Measurements from ENCODE around the gene TENM3.

TENM3 gene

DNA sequence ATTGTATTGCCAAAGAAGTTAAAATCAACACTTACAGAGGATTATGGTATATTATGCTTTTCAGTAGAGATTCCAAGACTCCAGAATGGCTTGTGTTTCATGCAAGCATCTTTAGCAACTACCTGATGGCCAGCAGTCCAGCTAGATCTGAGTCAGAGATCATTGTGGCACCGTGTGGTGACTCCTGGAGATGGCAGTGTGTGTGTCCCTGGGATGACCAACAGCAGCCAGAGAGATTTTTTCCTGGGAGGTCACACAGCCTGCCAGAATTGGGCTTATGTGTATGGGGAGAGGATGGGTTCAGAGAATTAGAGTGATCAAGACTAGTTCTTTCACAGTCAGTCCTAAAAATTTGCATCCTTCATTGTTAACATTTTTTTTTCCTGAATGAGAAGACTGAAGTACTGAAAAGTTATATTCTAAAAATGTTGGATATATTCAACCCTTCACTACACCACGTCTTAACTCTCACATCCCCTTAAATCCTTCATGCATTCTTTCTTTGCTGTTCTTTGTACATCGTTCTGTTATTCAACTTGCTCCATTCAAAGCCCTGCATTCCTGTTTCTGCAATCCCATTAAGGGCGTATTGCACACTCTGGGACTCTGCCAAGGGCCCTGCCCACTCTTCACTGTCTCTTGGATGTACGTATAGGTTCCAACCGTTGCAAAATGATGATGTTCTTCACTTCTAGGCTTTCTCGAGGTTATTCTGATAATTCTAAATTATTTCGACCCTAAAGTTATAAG lies 12.4 kb downstream of the TENM3 start:
- DNase-seq = no peak

GRCh38 chr4:182257016-182257415 lies 13.8 kb downstream of the TENM3 start:
- no peak for DNase-seq

GRCh38 chr4:182257503-182257902 lies 14.3 kb downstream of the TENM3 start:
- DNase-seq = no peak

DNA sequence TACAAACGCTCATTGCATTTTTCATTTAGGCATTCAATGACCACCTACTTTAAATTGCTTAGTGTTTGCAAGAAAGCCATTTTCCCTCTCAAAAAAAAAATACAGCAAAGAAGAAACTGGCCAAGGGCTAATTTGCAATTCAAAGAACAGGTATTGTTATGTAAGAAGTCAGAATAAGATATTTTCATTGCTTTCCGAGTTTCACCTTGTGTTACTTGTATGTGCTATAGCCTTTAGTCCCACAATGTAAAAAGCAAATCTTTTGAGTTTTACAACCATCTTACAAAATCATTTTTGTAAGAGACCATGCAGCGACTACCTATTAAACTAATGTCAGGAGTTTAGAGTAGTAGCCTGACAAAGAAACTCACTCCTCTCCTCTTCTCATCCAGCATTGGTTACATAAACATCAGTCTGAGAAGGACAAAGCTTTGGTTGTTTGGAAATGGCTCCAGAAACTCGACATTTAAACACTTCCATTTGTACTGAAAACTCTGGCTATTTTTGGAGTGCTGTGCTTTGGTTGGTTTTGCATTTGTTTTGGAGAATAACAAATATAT lies 15.3 kb downstream of the TENM3 start:
- no peak for DNase-seq

DNA sequence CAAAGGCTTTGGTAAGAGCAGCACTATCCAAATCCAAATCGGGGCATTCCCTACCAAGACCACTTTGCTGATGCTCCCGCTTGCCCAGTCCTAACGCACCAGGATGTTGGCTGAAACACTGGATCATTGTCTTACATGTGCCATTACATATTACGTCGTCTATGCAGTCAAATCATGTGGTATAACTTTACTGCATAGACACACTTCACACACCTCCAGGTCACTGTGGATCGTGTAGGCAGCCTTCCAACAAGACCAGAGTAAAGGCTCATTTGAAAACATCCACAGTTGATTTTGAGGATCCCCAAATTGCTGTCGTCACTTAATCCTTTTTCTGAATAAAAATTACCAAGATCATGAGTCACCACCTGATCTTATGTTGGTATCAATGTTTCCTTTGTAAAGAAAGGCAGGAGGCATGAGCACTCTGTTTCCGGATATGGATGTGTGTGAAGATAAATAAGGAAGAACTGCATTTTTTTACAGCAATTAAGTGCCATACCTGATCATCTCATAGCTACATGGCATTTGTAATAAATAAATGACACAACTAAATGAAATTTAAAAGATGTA lies 18.5 kb downstream of the TENM3 start:
- no peak for DNase-seq

- no peak for DNase-seq
Measured at GRCh38 chr4:182263562-182263961, 20.4 kb downstream of the TENM3 start.

DNA sequence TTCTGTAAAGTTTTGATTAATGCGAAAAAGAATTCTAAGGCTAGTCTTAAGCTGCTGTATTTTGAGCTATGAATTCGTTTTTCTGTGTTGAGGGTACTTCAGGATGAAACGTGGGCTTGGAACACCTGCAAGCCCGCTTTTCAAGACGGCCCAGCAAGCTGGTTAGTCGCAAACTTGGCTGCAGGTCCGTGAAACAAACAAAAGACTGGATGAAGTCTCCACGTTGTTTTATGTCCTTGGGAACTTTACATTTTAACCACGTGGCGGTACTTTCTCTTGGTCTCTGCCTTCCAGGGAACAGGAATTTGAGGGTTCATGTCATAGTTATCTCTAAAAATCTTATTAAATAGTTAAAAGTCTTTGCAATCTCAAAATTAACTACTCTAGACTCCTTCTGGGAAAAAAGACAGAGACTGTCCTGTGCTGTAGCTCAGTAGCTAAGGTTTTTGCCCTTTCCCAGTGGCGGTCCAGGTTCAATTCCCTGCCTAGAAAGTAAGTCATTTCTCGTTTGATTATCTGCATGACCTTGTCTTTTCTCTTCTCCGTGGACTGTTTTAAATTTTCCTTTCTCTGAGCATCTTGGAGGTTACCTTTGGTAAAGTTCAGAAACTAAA lies 21.0 kb downstream of the TENM3 start:
- DNase-seq = no peak

GRCh38 chr4:182265881-182266280 lies 22.7 kb downstream of the TENM3 start:
- DNase-seq = no peak

- no peak for DNase-seq
Measured at GRCh38 chr4:182267048-182267447, 23.8 kb downstream of the TENM3 start.

DNA sequence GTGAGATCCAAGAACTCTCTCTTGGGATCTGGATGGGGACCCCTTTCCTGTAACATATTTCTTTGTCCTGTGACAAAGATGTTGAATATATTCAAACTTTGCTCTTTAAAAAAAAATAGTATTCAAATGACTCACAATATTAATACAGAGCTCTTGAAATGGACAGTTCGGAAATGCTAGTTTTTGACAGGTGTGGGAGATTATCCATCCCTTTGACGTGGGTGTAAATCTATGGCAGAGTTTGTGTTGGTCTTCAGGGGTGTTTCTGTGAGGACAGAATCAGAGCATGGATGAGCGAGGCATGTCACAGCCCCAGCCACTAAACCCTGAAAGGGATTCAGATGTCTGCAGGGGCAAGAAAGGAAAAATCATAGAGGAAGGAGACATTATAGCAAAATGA lies 25.8 kb downstream of the TENM3 start:
- no peak for DNase-seq

- no peak for DNase-seq
Measured at GRCh38 chr4:182271731-182272130, 28.5 kb downstream of the TENM3 start.

DNA sequence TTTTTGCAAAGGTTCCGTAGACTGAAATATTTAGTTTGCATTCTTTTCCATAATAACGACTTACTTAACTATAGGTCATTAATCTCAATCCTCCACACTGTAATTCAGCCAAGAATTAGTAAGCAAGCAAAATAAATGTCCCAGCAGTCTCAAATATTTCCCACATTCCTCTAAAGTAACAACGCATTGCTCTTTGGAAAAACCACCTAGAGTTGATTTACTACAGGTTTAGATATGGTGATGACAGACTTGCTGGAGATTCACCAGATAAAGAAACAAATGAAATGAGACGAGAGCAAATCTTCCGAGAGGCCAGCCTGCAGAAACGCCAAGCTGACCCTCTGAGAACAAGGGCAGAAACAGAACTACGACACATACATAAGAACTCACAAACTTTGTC lies 28.9 kb downstream of the TENM3 start:
- DNase-seq = no peak

DNA sequence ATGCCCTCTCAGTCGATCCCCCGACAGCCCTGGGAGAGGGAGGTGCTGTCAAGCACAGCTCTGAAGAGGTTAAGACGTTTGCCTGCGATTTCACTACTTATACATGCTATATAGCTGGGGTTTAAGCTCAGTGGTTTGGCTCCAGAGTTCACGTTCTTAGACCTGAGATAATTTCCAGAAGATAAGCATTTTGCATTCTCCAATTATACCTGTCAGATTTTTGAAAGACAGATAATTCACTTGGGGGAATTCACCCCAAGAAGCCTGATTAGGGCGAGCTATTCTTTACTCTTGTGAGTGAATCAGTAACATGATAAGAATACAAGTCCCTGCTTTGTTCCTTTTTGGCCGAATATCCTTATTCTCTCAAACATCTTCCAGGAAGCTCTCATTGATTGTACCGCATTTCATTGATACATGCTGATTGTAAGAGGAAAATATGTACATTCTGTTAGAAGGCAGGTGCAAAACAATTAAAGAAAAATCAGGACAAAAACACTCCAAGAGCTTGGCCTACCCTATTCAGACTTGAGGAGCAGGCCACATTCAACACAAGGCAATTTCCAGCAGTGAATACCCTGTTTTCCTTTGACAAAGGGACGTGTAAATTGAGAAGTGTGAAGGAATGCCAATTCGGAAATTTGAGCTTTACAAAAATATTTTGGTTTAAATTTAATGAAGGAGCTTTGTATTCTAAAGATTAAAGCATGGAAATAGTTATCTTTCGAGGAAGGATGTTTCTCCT lies 30.2 kb downstream of the TENM3 start:
- no peak for DNase-seq

DNA sequence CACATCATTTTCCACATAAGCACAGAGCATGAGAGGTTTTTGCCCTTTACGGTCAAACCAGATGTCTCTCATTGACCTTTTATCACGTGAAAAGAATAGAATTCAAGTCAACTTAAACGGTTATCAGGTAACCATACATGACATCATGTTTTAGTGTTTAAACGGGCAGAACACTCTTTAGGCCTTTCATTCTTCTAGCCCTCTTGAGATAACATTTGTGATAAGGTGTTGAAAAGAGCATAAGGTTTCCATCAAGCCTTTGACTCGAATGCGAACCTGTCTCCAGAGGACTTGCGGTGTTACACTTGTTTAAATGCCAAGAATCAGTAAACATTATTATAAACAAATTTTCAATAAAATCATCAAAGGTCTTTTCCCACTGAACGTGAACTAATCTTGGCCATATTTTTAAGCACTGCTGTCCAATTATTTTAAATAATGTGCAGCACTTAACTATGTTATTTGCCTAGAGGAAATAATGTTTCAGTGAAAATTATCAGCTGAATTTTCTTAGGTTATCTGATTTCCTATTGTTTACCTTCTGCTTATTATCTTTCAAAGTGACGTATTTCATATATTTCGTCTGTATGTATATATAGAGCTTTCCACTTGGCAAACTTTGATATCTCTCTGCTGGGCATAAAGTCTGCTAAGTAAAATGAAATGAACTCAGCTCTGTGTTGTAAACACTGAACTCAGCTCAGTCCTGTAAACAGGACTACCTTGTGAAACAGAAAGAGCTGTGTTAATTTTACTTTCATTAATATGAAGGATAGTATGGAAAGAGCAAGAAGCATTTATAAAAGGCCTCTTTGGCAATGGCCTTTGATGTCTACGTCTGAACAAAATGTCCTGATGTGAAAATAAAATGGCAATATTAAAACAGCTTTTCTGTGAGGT lies 33.3 kb downstream of the TENM3 start:
- no peak for DNase-seq

DNA sequence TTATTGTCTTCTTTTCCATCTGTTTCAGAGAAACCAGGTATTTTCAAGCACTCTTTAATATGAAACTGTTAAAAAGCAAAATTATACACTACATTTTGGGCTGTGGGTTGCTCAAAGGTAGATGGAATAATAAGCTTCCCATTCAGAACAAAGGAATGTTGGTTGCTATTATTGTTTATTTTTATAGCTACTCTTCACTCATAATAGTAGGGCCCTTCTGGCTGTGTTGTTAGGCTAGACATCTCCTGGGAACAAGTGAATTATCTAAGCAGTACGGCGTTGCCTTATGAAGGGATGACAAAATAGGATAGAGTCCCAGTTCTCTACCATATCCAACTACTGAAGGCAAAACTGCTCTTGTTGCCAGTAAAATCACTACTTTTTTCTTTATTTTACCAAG lies 34.2 kb downstream of the TENM3 start:
- DNase-seq = no peak

- DNase-seq = no peak
Measured at GRCh38 chr4:182278729-182279128, 35.5 kb downstream of the TENM3 start.

DNA sequence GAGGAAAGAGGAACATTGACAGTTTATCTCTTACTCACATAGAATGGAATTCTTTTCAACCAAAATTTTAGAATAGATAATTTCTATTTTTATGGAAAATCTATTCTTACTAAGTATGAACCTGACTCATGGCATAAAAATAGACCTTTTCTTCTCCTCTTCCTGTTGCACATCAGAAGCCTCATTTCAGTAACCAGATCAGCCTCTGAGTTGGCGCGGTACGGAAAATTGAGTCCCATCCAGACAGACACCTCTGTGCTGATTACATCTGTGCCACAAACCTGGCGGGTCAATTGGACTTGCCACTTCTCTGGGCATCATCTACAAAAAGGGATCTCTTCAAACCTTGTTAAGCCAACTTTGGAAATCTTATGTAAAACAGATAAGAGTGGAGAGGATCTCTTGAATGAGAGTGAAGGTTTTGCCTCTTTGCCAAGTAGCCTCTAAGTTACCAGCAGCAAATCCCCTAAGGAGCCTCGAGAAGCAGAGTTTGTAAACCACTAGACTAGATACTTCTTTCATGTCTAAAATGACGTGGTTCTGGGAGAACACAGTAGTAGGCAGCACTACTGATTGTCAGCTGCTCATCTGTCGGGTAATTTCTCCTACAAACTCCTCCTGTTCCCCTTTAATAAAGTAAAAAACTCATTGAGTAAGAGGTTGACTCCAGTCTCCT lies 37.4 kb downstream of the TENM3 start:
- no peak for DNase-seq

DNA sequence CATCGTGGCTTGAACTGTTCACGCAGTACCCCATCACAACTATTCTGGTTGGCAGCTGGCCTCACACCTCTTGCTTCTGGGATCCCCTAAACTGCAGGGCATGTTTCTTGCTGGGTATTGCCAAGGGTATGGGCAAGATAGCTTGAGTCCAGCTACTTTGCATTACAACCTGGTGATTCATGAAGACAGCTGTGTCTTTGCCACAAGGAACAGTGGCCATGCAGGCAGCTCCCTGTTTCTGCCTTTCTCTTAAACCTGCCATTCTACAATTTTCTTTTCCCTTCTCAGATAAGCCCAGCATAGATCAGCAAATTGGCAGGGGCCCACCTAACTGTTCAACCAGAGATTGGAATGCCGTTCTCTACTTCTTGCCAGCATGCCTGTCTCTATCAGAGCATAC lies 42.8 kb downstream of the TENM3 start:
- no peak for DNase-seq

- DNase-seq = no peak
Measured at GRCh38 chr4:182286931-182287330, 43.7 kb downstream of the TENM3 start.

DNA sequence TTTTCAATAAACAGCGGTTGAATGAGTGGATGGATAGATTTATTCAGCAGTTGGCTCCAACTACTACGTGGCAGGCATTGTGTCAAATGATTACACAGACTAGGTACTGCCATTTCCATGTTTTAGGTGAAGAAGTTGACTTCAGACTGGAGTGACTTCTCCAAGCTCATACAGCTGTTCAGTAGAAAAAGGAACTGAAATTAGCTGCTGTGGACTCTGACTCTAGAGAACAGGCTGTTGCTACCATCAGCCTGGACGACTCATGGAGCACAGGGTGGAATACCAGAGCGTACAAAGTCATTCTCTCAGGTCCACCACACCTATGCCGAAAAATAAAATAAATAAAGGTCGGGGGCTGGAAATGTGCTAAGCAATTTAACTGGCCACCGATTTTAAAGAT lies 45.3 kb downstream of the TENM3 start:
- no peak for DNase-seq

- DNase-seq = no peak
Measured at GRCh38 chr4:182289809-182290208, 46.6 kb downstream of the TENM3 start.

GRCh38 chr4:182291175-182291574 lies 48.0 kb downstream of the TENM3 start:
- DNase-seq = no peak

All from NCI-H2081 treated with DMSO at 0.1 percent for 48 hours (cell line).